Activated CD8-positive, alpha-beta T cell treated with anti-CD3 and anti-CD28 coated beads, Interleukin-2, amount 10 ng/mL, durations not matched to agents 7 days and 5 days (primary cell): ENCODE results near the gene CERT1. TPM values are rescaled to one million over a fixed set of nuclear protein-coding genes. Genes with fewer than 3 reads are reported as not detected.
"Not testable (repeated sequence)": the region's sequence is repeated elsewhere in the genome, so short reads cannot be mapped to it uniquely, and the experiment has no call there.

ENCODE experiments used
- ATAC-seq: fragments of 150-1000 bp; cut with Tn5 transposase; one replicate; pipeline ENCODE4 v1.10.0; 2021; ENCODE audit warnings: moderate library complexity
- CTCF ChIA-PET: fragments of 350-600 bp; sonication (Branson Sonifier 250); formaldehyde crosslinking; loops from one replicate; lab custom pipeline; 2021; ENCODE audit warnings: antibody characterized with exemption; lab: Charles Lee
- POLR2A ChIA-PET: fragments of 350-600 bp; sonication (Branson Sonifier 250); formaldehyde crosslinking; loops from one replicate; lab custom pipeline; 2021; ENCODE audit warnings: antibody characterized with exemption; lab: Charles Lee
- DNase-seq: peaks from one replicate; pipeline ENCODE4 v3.0.0-alpha.2; 2020
- H3K27ac Mint-ChIP-seq: one replicate; pipeline ENCODE4 v1.8.0; 2021; ENCODE audit warnings: mild to moderate bottlenecking, mixed read lengths
- H3K27me3 Mint-ChIP-seq: one replicate; pipeline ENCODE4 v1.8.0; 2021; ENCODE audit warnings: low read depth, mixed read lengths
- H3K36me3 Mint-ChIP-seq: one replicate; pipeline ENCODE4 v1.8.0; 2021; ENCODE audit warnings: low read depth, mixed read lengths
- H3K4me1 Mint-ChIP-seq: one replicate; pipeline ENCODE4 v1.8.0; 2021; ENCODE audit warnings: low read depth, mixed read lengths
- H3K4me3 Mint-ChIP-seq: one replicate; pipeline ENCODE4 v1.8.0; 2021; ENCODE audit warnings: mild to moderate bottlenecking, mixed read lengths
- H3K9me3 Mint-ChIP-seq: one replicate; pipeline ENCODE4 v1.8.0; 2022; ENCODE audit warnings: mixed read lengths; ENCODE audit not compliant: insufficient read depth
- total RNA-seq, 2 experiments: library from RNA; stranded (reverse); gene quantifications; one replicate each; pipeline ENCODE4 v1.2.3, GENCODE V29; 2021

The CERT1 gene
- total RNA-seq, 2 experiments from 2014 or later, result 31.2 to 36.0 TPM

GRCh38 chr5:75338408-75338807 is 173.0 kb downstream of the CERT1 start:
- peaks cover 22% of the 10 kb centered on the region for H3K36me3 Mint-ChIP-seq
- no peak overlapping the region for H3K4me3 Mint-ChIP-seq
- POLR2A ChIA-PET, result no interaction called here
- no peaks in the 10 kb centered on the region for H3K9me3 Mint-ChIP-seq
- ATAC-seq (no peak), DNase-seq (no peak)
- H3K4me1 Mint-ChIP-seq, result peaks cover 37% of the 10 kb centered on the region
- no peaks in the 10 kb centered on the region for H3K27me3 Mint-ChIP-seq
- CTCF ChIA-PET, result interaction anchor here (0.8 kb wide), 1 partner anchor 13 kb away, joined by 3 read pairs; no protein-coding TSS in a partner anchor
- H3K27ac Mint-ChIP-seq, result no peak overlapping the region

GRCh38 chr5:75337366-75338021 is 173.9 kb downstream of the CERT1 start:
- no peak overlapping the region for H3K4me3 Mint-ChIP-seq
- H3K36me3 Mint-ChIP-seq, result peaks cover 21% of the 10 kb centered on the region
- H3K27me3 Mint-ChIP-seq, result no peaks in the 10 kb centered on the region
- DNase-seq (peak; percentile 50), ATAC-seq (peak; percentile 7)
- POLR2A ChIA-PET, result interaction anchor here (0.8 to 2.0 kb wide), 9 partner anchors 14 to 380 kb away, joined by 3 to 28 read pairs (median 5); partner anchors contain the start of genes ANKRD31, GCNT4 and POC5
- H3K4me1 Mint-ChIP-seq, result peaks cover 37% of the 10 kb centered on the region
- CTCF ChIA-PET, result interaction anchor here (0.9 to 1.9 kb wide), 11 partner anchors 14 to 402 kb away, joined by 3 to 14 read pairs (median 5); partner anchors contain the start of gene ANKRD31
- H3K27ac Mint-ChIP-seq, result no peak overlapping the region
- no peaks in the 10 kb centered on the region for H3K9me3 Mint-ChIP-seq

- H3K9me3 Mint-ChIP-seq, result no peaks in the 10 kb centered on the region
These were observed 174.7 kb downstream of the CERT1 start, which contains the start of gene HMGCR for GRCh38 chr5:75336615-75337336. HMGCR (plus strand) TSS chr5:75337220; CDS start chr5:75342606, 5,386 bp downstream.

GRCh38 chr5:75335952-75336614 is 175.3 kb downstream of the CERT1 start:
- no peak for DNase-seq
- CTCF ChIA-PET, result interaction anchor here (0.8 to 1.9 kb wide), 7 partner anchors 14 to 401 kb away, joined by 3 to 14 read pairs (median 5); partner anchors contain the start of gene ANKRD31
- Mint-ChIP-seq H3K36me3 (peaks cover 16% of the 10 kb centered on the region), H3K4me1 (peaks cover 29% of the 10 kb centered on the region), H3K4me3 (no peak overlapping the region), H3K27ac (no peak overlapping the region), H3K27me3 (no peaks in the 10 kb centered on the region), H3K9me3 (no peaks in the 10 kb centered on the region)
- ATAC-seq, result peak; percentile 1
- POLR2A ChIA-PET, result interaction anchor here (0.7 to 2.0 kb wide), 8 partner anchors 16 to 401 kb away, joined by 3 to 28 read pairs (median 6); partner anchors contain the start of genes ANKRD31, GCNT4 and POC5

More at GRCh38 chr5:75336615-75337336, 174.7 kb downstream of the CERT1 start, which contains the start of gene HMGCR:
- Mint-ChIP-seq H3K4me3 (no peak within 1 kb of the TSS), H3K27ac (no peak within 1 kb of the TSS), H3K4me1 (peaks cover 34% of the 10 kb centered on the region), H3K27me3 (no peaks in the 10 kb centered on the region), H3K36me3 (peaks cover 16% of the 10 kb centered on the region)
- DNase-seq, result peak; percentile 99
- peak; percentile 98 for ATAC-seq
- ChIA-PET POLR2A (interaction anchor here (0.6 to 2.0 kb wide), 12 partner anchors 15 to 402 kb away, joined by 3 to 28 read pairs (median 4); partner anchors contain the start of genes ANKRD31, GCNT4 and POC5), CTCF (interaction anchor here (0.8 to 1.9 kb wide), 12 partner anchors 13 to 402 kb away, joined by 3 to 14 read pairs (median 4); partner anchors contain the start of gene ANKRD31)

- Mint-ChIP-seq H3K4me3 (no peak overlapping the region), H3K9me3 (no peaks in the 10 kb centered on the region), H3K4me1 (peaks cover 25% of the 10 kb centered on the region), H3K27me3 (no peaks in the 10 kb centered on the region), H3K27ac (no peak overlapping the region), H3K36me3 (peaks cover 14% of the 10 kb centered on the region)
- DNase-seq (no peak), ATAC-seq (no peak)
- CTCF ChIA-PET, result no interaction called here
- POLR2A ChIA-PET, result no interaction called here
These were observed 175.9 kb downstream of the CERT1 start for GRCh38 chr5:75335486-75335885.

GRCh38 chr5:75334413-75334812 is 177.0 kb downstream of the CERT1 start:
- ATAC-seq, H3K27ac Mint-ChIP-seq, POLR2A ChIA-PET, H3K27me3 Mint-ChIP-seq, H3K9me3 Mint-ChIP-seq, DNase-seq, H3K4me3 Mint-ChIP-seq, H3K36me3 Mint-ChIP-seq: not testable (repeated sequence)
- CTCF ChIA-PET, result interaction anchor here (0.9 kb wide), 1 partner anchor 98 kb away, joined by 3 read pairs; the partner anchor contains the start of gene ANKRD31
- H3K4me1 Mint-ChIP-seq, result peaks cover 17% of the 10 kb centered on the region

- CTCF ChIA-PET, POLR2A ChIA-PET, H3K27ac Mint-ChIP-seq, DNase-seq, ATAC-seq, H3K4me3 Mint-ChIP-seq, H3K9me3 Mint-ChIP-seq, H3K27me3 Mint-ChIP-seq, H3K36me3 Mint-ChIP-seq: not testable (repeated sequence)
- peaks cover 13% of the 10 kb centered on the region for H3K4me1 Mint-ChIP-seq
These were observed 177.7 kb downstream of the CERT1 start for GRCh38 chr5:75333759-75334158.

GRCh38 chr5:75331095-75332090 is 180.0 kb downstream of the CERT1 start:
- no peaks in the 10 kb centered on the region for H3K27me3 Mint-ChIP-seq
- no peaks in the 10 kb centered on the region for H3K9me3 Mint-ChIP-seq
- ChIA-PET POLR2A (no interaction called here), CTCF (interaction anchor here (0.8 to 1.0 kb wide), 4 partner anchors 10 to 282 kb away, joined by 3 read pairs; partner anchors contain the start of gene ANKRD31)
- H3K36me3 Mint-ChIP-seq, result no peaks in the 10 kb centered on the region
- DNase-seq (no peak), ATAC-seq (no peak)
- no peaks in the 10 kb centered on the region for H3K4me1 Mint-ChIP-seq
- no peak overlapping the region for H3K27ac Mint-ChIP-seq
- H3K4me3 Mint-ChIP-seq, result no peak overlapping the region

- Mint-ChIP-seq H3K27ac (no peak overlapping the region), H3K9me3 (no peaks in the 10 kb centered on the region), H3K36me3 (no peaks in the 10 kb centered on the region), H3K4me3 (no peak overlapping the region), H3K27me3 (no peaks in the 10 kb centered on the region), H3K4me1 (peaks cover under 1% of the 10 kb centered on the region)
- DNase-seq (no peak), ATAC-seq (no peak)
- ChIA-PET POLR2A (interaction anchor here (1.4 kb wide), 1 partner anchor 94 kb away, joined by 4 read pairs; the partner anchor contains the start of gene ANKRD31), CTCF (interaction anchor here (0.6 to 1.0 kb wide), 2 partner anchors 280 to 563 kb away, joined by 3 read pairs; partner anchors contain the start of genes GFM2 and NSA2)
These were observed 181.0 kb downstream of the CERT1 start for GRCh38 chr5:75330404-75330803.
